Stimulated activated CD8-positive, alpha-beta memory T cell treated with anti-CD3 and anti-CD28 coated beads, Interleukin-12 subunit alpha, Interleukin-12 subunit beta, amount 100 ng/mL, for 24 hours (primary cell): Measurements from ENCODE around the gene PARD6B.
"Not testable (repeated sequence)": the region's sequence is repeated elsewhere in the genome, so short reads cannot be mapped to it uniquely, and the experiment has no call there.

Source experiments
- DNase-seq: peaks from one replicate; pipeline ENCODE4 v3.0.0-alpha.2; 2020; ENCODE audit errors: extremely low read depth

PARD6B gene

GRCh38 chr20:50799890-50800550 is 68.6 kb downstream of the PARD6B start:
- no peak for DNase-seq

GRCh38 chr20:50800986-50801746 is 69.8 kb downstream of the PARD6B start:
- not testable (repeated sequence) for DNase-seq

- DNase-seq = no peak
Observed at GRCh38 chr20:50801747-50802125, 70.4 kb downstream of the PARD6B start.

- no peak for DNase-seq
Observed at GRCh38 chr20:50802289-50802688, 70.9 kb downstream of the PARD6B start.

- no peak for DNase-seq
Observed at GRCh38 chr20:50804437-50805348, 73.3 kb downstream of the PARD6B start.

GRCh38 chr20:50805349-50805684 is 73.9 kb downstream of the PARD6B start:
- DNase-seq = no peak

- DNase-seq = no peak
Observed at GRCh38 chr20:50806126-50806768, 74.9 kb downstream of the PARD6B start.
